ENCODE data around the gene RELL1. TPM values are rescaled to one million over a fixed set of nuclear protein-coding genes. Genes with fewer than 3 reads are reported as not detected.

RELL1 gene
- total RNA-seq, 1 experiment from 2014 or later: 18.2 TPM

DNA sequence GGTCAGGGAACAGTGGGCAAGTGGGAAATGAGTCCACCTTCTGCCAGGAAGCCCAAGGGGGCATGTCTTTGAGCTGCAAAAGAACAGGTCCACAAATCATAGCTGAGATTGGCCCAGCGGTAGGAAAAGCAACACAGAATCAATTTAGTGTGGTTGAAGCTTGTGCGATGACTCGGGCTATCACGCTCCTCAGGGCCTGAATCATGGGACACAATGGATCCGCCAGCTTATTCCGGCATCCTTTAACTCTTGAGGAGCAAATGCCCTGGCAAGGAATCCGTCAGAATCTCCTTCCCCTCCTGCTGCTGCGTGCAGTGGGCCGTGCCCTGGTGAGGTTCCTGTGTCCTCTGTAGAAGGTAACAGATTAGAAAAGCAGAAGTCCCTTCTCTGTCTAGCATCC is 98.0 kb downstream of the RELL1 start:
- no peak for DNase-seq
- TF ChIP-seq, protein P1, sequence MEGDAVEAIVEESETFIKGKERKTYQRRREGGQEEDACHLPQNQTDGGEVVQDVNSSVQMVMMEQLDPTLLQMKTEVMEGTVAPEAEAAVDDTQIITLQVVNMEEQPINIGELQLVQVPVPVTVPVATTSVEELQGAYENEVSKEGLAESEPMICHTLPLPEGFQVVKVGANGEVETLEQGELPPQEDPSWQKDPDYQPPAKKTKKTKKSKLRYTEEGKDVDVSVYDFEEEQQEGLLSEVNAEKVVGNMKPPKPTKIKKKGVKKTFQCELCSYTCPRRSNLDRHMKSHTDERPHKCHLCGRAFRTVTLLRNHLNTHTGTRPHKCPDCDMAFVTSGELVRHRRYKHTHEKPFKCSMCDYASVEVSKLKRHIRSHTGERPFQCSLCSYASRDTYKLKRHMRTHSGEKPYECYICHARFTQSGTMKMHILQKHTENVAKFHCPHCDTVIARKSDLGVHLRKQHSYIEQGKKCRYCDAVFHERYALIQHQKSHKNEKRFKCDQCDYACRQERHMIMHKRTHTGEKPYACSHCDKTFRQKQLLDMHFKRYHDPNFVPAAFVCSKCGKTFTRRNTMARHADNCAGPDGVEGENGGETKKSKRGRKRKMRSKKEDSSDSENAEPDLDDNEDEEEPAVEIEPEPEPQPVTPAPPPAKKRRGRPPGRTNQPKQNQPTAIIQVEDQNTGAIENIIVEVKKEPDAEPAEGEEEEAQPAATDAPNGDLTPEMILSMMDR (IDR thresholded peaks at IDR 0.05; ENCODE audit: unreplicated experiment): no peak
- Mint-ChIP-seq H3K36me3 (ENCODE audit: insufficient read depth, unreplicated experiment) (peaks cover 20% of the 10 kb centered on the region), H3K27ac (ENCODE audit: unreplicated experiment) (no peak overlapping the region), H3K27me3 (ENCODE audit: unreplicated experiment) (no peaks in the 10 kb centered on the region), H3K9me3 (ENCODE audit: low read depth, unreplicated experiment) (no peaks in the 10 kb centered on the region), H3K4me1 (ENCODE audit: low read depth, unreplicated experiment) (peaks cover 28% of the 10 kb centered on the region), H3K4me3 (ENCODE audit: low read depth, unreplicated experiment) (no peak overlapping the region)
- CTCF ChIA-PET: no interaction called here
- intact Hi-C loops (cut with micrococcal nuclease; ENCODE audit: unreplicated experiment): no loop called here
- no TSS peak for BruUV-seq (replicated peaks)

DNA sequence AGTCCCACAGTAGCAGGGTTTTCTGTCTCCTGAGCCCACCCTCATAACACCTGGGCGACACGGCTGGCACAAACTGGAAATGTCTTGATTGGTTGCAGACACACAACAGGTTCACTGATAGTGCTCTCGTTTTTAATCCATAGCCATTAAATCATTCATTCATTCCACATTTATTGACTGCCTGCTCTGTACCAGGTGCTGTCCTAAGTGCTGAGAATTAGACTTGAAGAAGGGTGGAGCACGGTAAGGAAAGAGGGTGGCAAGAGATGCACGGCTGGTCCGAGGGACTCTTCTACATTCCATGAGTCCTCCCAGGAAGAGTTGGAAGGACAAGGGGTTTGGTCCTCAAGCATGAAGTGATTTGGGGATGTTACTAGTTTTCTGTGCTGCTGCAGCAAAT is 100.0 kb downstream of the RELL1 start:
- Mint-ChIP-seq H3K27ac (ENCODE audit: unreplicated experiment) (no peak overlapping the region), H3K36me3 (ENCODE audit: insufficient read depth, unreplicated experiment) (peaks cover 20% of the 10 kb centered on the region), H3K27me3 (ENCODE audit: unreplicated experiment) (no peaks in the 10 kb centered on the region), H3K4me3 (ENCODE audit: low read depth, unreplicated experiment) (no peak overlapping the region), H3K4me1 (ENCODE audit: low read depth, unreplicated experiment) (peaks cover 28% of the 10 kb centered on the region), H3K9me3 (ENCODE audit: low read depth, unreplicated experiment) (no peaks in the 10 kb centered on the region)
- intact Hi-C loops (cut with micrococcal nuclease; ENCODE audit: unreplicated experiment): no loop called here
- TF ChIP-seq, protein P1 (IDR thresholded peaks at IDR 0.05; ENCODE audit: unreplicated experiment): no peak
- CTCF ChIA-PET: no interaction called here
- BruUV-seq (replicated peaks): no TSS peak
- DNase-seq: no peak

DNA sequence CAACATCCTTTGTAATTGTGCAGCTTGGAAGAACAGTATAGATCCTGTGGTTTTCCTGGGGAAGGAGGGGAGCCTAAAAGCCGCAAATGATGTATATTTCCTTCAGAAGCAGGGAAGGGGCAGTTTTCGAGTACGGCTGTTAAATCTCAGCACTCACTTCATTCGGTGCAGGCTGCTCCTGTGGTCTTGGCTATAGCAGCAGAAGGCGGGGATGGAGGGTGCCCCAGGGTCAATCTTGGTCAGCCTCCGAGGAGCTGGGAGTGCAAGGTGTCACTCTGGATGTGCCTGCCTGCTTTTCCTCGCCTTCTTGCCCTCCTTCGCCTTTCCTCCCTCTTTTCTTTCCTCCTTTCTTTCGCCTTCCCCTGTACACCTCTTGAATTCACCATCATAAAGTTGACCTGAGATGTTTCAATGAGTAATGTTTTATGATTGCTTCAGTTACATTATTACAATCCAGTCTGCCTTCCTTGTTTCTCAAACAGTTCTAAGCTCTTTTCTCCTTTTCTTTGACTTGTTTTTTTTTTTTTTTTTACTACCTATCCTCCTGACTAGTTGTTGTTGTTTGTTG is 101.6 kb downstream of the RELL1 start:
- Mint-ChIP-seq H3K27ac (ENCODE audit: unreplicated experiment) (peak overlapping the region; percentile 98), H3K4me1 (ENCODE audit: low read depth, unreplicated experiment) (peaks cover 20% of the 10 kb centered on the region), H3K4me3 (ENCODE audit: low read depth, unreplicated experiment) (peak overlapping the region; percentile 72), H3K9me3 (ENCODE audit: low read depth, unreplicated experiment) (no peaks in the 10 kb centered on the region), H3K36me3 (ENCODE audit: insufficient read depth, unreplicated experiment) (peaks cover 14% of the 10 kb centered on the region), H3K27me3 (ENCODE audit: unreplicated experiment) (no peaks in the 10 kb centered on the region)
- TSS peak; percentile 94 for BruUV-seq (replicated peaks)
- DNase-seq: no peak
- CTCF ChIA-PET: no interaction called here
- TF ChIP-seq, protein P1 (IDR thresholded peaks at IDR 0.05; ENCODE audit: unreplicated experiment): no peak
- intact Hi-C loops (cut with micrococcal nuclease; ENCODE audit: unreplicated experiment): loop anchor here (5.0 kb wide), 1 partner anchor 433 kb away; no protein-coding TSS in a partner anchor

DNA sequence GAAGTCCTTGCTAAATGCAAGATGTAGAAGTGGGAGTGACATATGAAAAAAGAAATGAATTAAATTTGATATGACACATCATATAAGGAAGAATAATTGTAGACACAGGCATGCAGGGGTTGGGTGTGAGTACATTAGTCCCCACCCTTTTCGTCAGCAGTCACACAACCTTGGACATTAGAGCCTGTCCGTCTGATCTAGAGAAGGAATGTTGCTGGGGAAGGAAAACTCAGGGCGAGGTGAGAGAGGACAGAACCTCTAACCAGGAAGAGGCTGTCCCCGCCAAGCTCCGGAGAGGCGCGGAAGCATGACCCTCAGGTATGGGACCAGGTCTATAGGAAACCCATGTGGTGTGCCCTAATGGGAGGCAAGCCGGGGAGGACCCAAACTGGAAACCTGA is 102.1 kb downstream of the RELL1 start:
- Mint-ChIP-seq H3K27ac (ENCODE audit: unreplicated experiment) (peak overlapping the region; percentile 98), H3K4me1 (ENCODE audit: low read depth, unreplicated experiment) (peaks cover 20% of the 10 kb centered on the region), H3K36me3 (ENCODE audit: insufficient read depth, unreplicated experiment) (peaks cover 14% of the 10 kb centered on the region), H3K9me3 (ENCODE audit: low read depth, unreplicated experiment) (no peaks in the 10 kb centered on the region), H3K27me3 (ENCODE audit: unreplicated experiment) (no peaks in the 10 kb centered on the region), H3K4me3 (ENCODE audit: low read depth, unreplicated experiment) (peak overlapping the region; percentile 72)
- peak; percentile 63 for DNase-seq
- CTCF ChIA-PET: interaction anchor here (1.0 kb wide), 1 partner anchor 129 kb away, joined by 3 read pairs; no protein-coding TSS in a partner anchor
- intact Hi-C loops (cut with micrococcal nuclease; ENCODE audit: unreplicated experiment): loop anchor here (5.0 kb wide), 1 partner anchor 433 kb away; no protein-coding TSS in a partner anchor
- BruUV-seq (replicated peaks): no TSS peak
- TF ChIP-seq, protein P1 (IDR thresholded peaks at IDR 0.05; ENCODE audit: unreplicated experiment): no peak
